HepG2 (cell line): ENCODE data around the gene TRMT1. TPM values are rescaled to one million over a fixed set of nuclear protein-coding genes. Genes with fewer than 3 reads are reported as not detected.

Experiments
- ATF7 ChIP-seq, 2 experiments: fragments of 450-650 bp in 1 of 2; sonication (generic) in 1 of 2; formaldehyde crosslinking in 1 of 2; IDR thresholded peaks; 2 replicates each; pipeline versions ENCODE4 v1.4.0 to v1.6.1; 2016 to 2020; ENCODE audit warnings: antibody characterized with exemption in 1 of 2, mild to moderate bottlenecking in 1 of 2, missing genetic modification reagents in 1 of 2
- CREBL2 ChIP-seq: sonication (generic); formaldehyde crosslinking; IDR thresholded peaks from 2 replicates; pipeline ENCODE4 v1.8.1; 2023; ENCODE audit warnings: missing genetic modification reagents, mild to moderate bottlenecking, borderline replicate concordance
- ELF1 ChIP-seq: sonication (generic); formaldehyde crosslinking; IDR thresholded peaks from 2 replicates; pipeline ENCODE4 v1.4.0; 2020; ENCODE audit warnings: missing genetic modification reagents
- GABPB1 ChIP-seq: IDR thresholded peaks from 2 replicates; pipeline ENCODE4 v1.6.1; 2016; ENCODE audit warnings: mild to moderate bottlenecking, missing genetic modification reagents, moderate library complexity, missing compliant biosample characterization
- GATAD2A ChIP-seq: IDR thresholded peaks from 2 replicates; pipeline ENCODE4 v1.6.1; 2016
- HOXA7 ChIP-seq: sonication (generic); formaldehyde crosslinking; IDR thresholded peaks from 2 replicates; pipeline ENCODE4 v1.8.1; 2022; ENCODE audit warnings: mild to moderate bottlenecking, missing genetic modification reagents, moderate library complexity
- JUND ChIP-seq: sonication (generic); formaldehyde crosslinking; IDR thresholded peaks from 2 replicates; pipeline ENCODE4 v1.8.0; 2022; ENCODE audit warnings: mild to moderate bottlenecking, missing genetic modification reagents
- KLF12 ChIP-seq: sonication (generic); formaldehyde crosslinking; IDR thresholded peaks from 2 replicates; pipeline ENCODE4 v1.4.0; 2020; ENCODE audit warnings: missing genetic modification reagents, borderline replicate concordance
- KMT2B ChIP-seq: IDR thresholded peaks from 2 replicates; pipeline ENCODE4 v1.6.1; 2016; ENCODE audit warnings: missing genetic modification reagents, missing compliant biosample characterization
- MEF2D ChIP-seq: sonication (generic); formaldehyde crosslinking; IDR thresholded peaks from 2 replicates; pipeline ENCODE4 v1.5.1; 2020; ENCODE audit warnings: mild to moderate bottlenecking, missing genetic modification reagents
- SPEN ChIP-seq: sonication (generic); formaldehyde crosslinking; IDR thresholded peaks from 2 replicates; pipeline ENCODE4 v1.5.1; 2020; ENCODE audit warnings: low read depth, mild to moderate bottlenecking, missing genetic modification reagents
- TEF ChIP-seq: sonication (generic); formaldehyde crosslinking; IDR thresholded peaks from 2 replicates; pipeline ENCODE4 v1.5.0; 2020; ENCODE audit warnings: missing genetic modification reagents
- THAP8 ChIP-seq: sonication (generic); formaldehyde crosslinking; IDR thresholded peaks from 2 replicates; pipeline ENCODE4 v1.5.1; 2020; ENCODE audit warnings: missing genetic modification reagents, mild to moderate bottlenecking, borderline replicate concordance
- THYN1 ChIP-seq: sonication (generic); formaldehyde crosslinking; IDR thresholded peaks from 2 replicates; pipeline ENCODE4 v1.8.1; 2023; ENCODE audit warnings: low read depth, mild to moderate bottlenecking, moderate library complexity, missing genetic modification reagents, borderline replicate concordance
- ZMYM4 ChIP-seq: sonication (generic); formaldehyde crosslinking; IDR thresholded peaks from 2 replicates; pipeline ENCODE4 v1.8.1; 2023; ENCODE audit warnings: mild to moderate bottlenecking, missing genetic modification reagents
- ZNF20 ChIP-seq: sonication (generic); formaldehyde crosslinking; IDR thresholded peaks from 2 replicates; pipeline ENCODE4 v1.4.0; 2020; ENCODE audit warnings: mild to moderate bottlenecking, moderate library complexity, missing genetic modification reagents
- ZNF260 ChIP-seq: sonication (generic); formaldehyde crosslinking; IDR thresholded peaks from 2 replicates; pipeline ENCODE4 v1.4.0; 2020; ENCODE audit warnings: missing genetic modification reagents, low read depth, mild to moderate bottlenecking, borderline replicate concordance
- ZNF280B ChIP-seq: sonication (generic); formaldehyde crosslinking; IDR thresholded peaks from 2 replicates; pipeline ENCODE4 v1.5.0; 2020; ENCODE audit warnings: missing genetic modification reagents, mild to moderate bottlenecking, borderline replicate concordance
- ZNF713 ChIP-seq: sonication (generic); formaldehyde crosslinking; IDR thresholded peaks from 2 replicates; pipeline ENCODE4 v1.4.0; 2020; ENCODE audit warnings: mild to moderate bottlenecking, missing genetic modification reagents
- ZNF720 ChIP-seq: sonication (generic); formaldehyde crosslinking; IDR thresholded peaks from 2 replicates; pipeline ENCODE4 v1.4.0; 2020; ENCODE audit warnings: missing genetic modification reagents
- polyA plus RNA-seq, 8 experiments: library from polyadenylated mRNA; depleted of rRNA in 3 of 8; stranded (reverse) in 7 of 8; unstranded in 1 of 8; fragments of >200 nt; fragmentation: Illumina TruSeq in 4 of 8; extraction: Trizol in 4 of 8; gene quantifications; 2 replicates each; pipeline versions ENCODE4 v1.2.1 to v1.2.3, GENCODE V29; 2011 to 2016; ENCODE audit warnings: low read depth in 4 of 8, missing spikeins in 1 of 8, mixed read lengths in 1 of 8; ENCODE audit not compliant: insufficient read depth in 1 of 8
- total RNA-seq, 5 experiments: library from RNA; depleted of rRNA; stranded (reverse); fragments of >200 nt; fragmentation: Illumina TruSeq; extraction: Trizol; gene quantifications; 2 replicates each; pipeline ENCODE4 v1.2.3, GENCODE V29; 2016; ENCODE audit warnings: low read depth in 1 of 5
- TF ChIP-seq, protein P1 (sequence below): sonication (generic); formaldehyde crosslinking; IDR thresholded peaks from 2 replicates; pipeline ENCODE4 v1.4.0; 2020; ENCODE audit warnings: missing genetic modification reagents, borderline replicate concordance

Gene TRMT1
- total and polyA plus RNA-seq, 2 of the 13 experiments (the other 11 are each of a cell fraction or from before 2014, with no cell fraction given) = 35.5 to 44.1 TPM

- TF ChIP-seq KLF12 (CRISPR knock-in tag) (peak; percentile 72; the same call in 1 of the 2 replicates), ATF7 (IDR thresholded peaks at IDR 0.05) (no peak), ATF7 (CRISPR knock-in tag; IDR thresholded peaks at IDR 0.05) (no peak), ZNF260 (no peak), KMT2B (CRISPR knock-in tag) (peak; percentile 17; the same call in 1 of the 2 replicates), HOXA7 (CRISPR knock-in tag) (no peak), THYN1 (CRISPR knock-in tag) (no peak), ZNF720 (CRISPR knock-in tag) (no peak), ZMYM4 (CRISPR knock-in tag) (no peak), ELF1 (CRISPR knock-in tag) (no peak), ZNF20 (CRISPR knock-in tag) (no peak), ZNF280B (CRISPR knock-in tag) (no peak), MEF2D (no peak), TEF (CRISPR knock-in tag) (no peak), JUND (CRISPR knock-in tag) (no peak), GATAD2A (CRISPR knock-in tag) (peak; percentile 38; the same call in 1 of the 2 replicates), CREBL2 (CRISPR knock-in tag) (no peak), SPEN (CRISPR knock-in tag) (0 out of 2 replicates have a peak, but pooled peaks have one; percentile 26), THAP8 (CRISPR knock-in tag) (no peak), ZNF713 (no peak), GABPB1 (peak; percentile 70)
- TF ChIP-seq, protein P1, sequence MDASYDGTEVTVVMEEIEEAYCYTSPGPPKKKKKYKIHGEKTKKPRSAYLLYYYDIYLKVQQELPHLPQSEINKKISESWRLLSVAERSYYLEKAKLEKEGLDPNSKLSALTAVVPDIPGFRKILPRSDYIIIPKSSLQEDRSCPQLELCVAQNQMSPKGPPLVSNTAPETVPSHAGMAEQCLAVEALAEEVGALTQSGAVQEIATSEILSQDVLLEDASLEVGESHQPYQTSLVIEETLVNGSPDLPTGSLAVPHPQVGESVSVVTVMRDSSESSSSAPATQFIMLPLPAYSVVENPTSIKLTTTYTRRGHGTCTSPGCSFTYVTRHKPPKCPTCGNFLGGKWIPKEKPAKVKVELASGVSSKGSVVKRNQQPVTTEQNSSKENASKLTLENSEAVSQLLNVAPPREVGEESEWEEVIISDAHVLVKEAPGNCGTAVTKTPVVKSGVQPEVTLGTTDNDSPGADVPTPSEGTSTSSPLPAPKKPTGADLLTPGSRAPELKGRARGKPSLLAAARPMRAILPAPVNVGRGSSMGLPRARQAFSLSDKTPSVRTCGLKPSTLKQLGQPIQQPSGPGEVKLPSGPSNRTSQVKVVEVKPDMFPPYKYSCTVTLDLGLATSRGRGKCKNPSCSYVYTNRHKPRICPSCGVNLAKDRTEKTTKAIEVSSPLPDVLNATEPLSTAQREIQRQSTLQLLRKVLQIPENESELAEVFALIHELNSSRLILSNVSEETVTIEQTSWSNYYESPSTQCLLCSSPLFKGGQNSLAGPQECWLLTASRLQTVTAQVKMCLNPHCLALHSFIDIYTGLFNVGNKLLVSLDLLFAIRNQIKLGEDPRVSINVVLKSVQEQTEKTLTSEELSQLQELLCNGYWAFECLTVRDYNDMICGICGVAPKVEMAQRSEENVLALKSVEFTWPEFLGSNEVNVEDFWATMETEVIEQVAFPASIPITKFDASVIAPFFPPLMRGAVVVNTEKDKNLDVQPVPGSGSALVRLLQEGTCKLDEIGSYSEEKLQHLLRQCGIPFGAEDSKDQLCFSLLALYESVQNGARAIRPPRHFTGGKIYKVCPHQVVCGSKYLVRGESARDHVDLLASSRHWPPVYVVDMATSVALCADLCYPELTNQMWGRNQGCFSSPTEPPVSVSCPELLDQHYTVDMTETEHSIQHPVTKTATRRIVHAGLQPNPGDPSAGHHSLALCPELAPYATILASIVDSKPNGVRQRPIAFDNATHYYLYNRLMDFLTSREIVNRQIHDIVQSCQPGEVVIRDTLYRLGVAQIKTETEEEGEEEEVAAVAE (CRISPR knock-in tag) = no peak
These were observed 1.4 kb upstream of the TRMT1 start, which contains the start of gene NACC1 (continued) for GRCh38 chr19:13117772-13118423.
